GF-D8 (cell line): Measurements from ENCODE around the gene KRT74.

Source experiments
- DNase-seq: peaks from one replicate; lab custom pipeline; 2025; lab: John Stamatoyannopoulos, UW

KRT74 gene

GRCh38 chr12:52537101-52537500 lies 36.5 kb downstream of the KRT74 start:
- no peak for DNase-seq

DNA sequence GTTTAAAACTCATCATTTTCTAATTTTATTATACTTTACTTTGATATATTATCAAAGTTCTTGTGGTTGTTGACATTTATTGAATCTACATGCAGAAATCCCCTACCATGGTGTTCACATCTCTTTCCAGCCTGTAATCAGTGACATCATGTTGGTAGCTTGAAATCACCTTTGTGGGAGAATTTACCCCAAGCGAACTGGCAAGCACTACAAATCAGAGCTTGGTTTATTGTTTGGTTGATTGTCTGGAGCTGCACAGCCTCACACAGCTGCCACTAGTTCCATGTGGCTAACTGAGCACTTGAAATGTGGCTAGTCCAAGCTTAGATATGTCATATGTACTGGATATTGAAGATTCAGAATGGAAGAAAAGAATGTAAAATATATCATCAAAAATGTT lies 38.1 kb downstream of the KRT74 start:
- DNase-seq: no peak

DNA sequence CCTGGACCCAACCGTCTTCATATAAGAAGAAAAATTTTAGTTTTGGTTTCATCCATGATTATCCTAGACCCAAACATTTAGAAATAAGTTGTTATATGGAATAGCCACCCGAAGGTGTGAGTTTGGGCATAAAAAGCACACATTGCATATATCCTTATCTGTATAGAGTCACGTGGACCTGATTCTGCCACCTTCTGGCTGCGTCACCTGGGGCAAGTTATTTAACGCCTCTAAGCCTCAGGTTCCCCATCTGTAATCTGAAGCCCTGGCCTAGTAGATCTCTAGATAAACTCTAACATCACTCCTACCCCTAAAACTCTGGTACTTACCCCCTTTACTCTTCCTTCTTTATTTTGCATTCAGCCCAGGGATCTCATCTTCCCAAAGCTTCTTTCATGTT lies 39.2 kb downstream of the KRT74 start:
- DNase-seq: no peak

DNA sequence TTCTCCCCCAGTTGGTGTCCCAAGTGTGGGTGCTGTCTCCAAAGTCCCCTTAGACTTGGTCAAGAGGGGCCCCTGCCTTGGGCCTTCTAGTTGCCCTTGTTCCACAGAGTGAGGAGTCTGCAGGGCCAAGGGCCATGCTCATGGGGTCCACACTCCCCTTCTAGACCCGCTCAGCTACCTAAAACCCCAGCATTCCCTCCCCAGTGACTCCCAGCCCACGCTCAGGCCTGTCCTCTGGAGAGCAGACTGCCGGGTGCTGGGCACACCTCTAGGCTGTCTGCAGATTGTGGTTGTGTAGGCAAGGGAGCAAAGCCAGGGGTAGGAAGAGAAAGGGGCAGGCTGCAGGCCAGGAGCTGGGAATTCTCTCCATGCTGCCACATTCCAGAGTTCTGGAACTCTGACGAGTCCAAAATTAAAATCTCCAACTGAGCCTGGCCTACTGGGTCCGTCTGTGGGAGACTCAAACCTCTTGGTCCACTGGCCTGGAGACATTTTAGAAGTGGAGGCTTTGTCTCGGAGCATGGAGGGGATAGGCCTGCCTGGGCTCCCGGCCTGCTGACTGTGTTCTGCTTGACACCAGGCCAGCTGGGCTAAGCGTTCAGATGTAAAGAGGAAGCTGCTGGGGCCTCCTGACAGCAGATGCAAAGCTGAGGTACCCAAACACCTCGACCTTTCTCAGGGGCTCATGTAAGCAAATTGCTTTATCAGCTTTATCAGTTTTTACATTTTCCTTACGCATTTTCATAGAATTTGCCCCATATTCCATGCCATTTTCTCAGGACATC lies 39.8 kb downstream of the KRT74 start:
- no peak for DNase-seq

DNA sequence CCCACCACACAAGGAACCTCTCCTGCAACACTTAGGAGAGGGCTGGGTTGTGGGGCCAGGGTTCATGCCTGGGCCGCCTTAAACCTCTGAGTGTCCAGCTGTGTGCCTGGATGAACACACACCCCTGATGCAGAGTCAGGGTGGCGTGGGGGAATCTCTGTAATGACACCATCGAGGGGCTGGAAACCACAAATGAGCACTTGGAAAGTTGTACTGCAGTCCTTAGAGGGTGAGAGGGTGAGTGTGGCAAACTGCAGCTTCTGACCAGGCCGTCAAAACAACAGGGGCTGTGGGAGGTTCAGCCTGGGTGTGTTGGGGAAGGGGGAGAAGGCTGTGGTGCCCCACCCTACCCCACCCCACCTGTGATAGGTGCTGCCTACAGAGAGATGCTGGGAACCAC lies 41.0 kb downstream of the KRT74 start:
- DNase-seq: no peak

GRCh38 chr12:52531566-52532300 lies 41.9 kb downstream of the KRT74 start:
- no peak for DNase-seq

DNA sequence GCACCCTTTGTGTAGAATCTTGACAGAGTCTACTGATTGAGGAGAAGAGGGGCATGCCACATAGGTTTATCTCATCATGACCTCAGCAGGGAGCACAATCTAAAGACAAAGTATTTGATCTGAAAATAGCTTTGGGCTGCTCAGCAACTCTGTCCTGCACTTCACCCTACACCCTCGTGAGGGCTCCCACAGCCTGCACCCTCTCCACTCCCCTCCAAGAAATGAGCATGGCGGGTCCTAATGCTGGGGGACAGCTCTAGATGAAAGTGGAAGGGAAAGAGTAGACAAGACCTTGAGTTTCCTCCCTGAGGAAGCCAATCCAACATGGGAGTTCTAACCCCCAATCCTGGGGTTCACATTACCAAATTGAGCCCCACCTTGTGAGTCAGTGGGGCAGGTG lies 42.7 kb downstream of the KRT74 start:
- no peak for DNase-seq

DNA sequence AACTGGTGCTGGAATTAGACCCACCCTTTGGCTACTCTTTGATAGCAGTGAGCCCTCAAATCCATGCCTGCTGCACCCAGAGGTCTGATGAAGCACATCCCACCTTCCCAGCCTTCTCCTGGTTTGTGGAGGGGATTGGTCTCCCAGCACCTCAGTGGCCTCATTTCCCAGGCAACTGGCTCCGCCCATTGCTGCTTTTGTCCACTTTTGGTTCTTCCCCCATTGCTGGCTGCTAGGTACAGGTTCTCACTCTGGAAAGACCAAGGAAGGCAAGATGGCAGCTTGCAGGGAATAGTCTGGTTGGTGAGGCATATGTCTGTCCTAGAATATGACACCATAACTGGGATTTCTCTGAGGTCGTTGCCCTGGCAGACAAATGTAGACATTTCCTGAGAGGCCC lies 43.3 kb downstream of the KRT74 start:
- no peak for DNase-seq

GRCh38 chr12:52529846-52530245 lies 43.8 kb downstream of the KRT74 start:
- DNase-seq: no peak

DNA sequence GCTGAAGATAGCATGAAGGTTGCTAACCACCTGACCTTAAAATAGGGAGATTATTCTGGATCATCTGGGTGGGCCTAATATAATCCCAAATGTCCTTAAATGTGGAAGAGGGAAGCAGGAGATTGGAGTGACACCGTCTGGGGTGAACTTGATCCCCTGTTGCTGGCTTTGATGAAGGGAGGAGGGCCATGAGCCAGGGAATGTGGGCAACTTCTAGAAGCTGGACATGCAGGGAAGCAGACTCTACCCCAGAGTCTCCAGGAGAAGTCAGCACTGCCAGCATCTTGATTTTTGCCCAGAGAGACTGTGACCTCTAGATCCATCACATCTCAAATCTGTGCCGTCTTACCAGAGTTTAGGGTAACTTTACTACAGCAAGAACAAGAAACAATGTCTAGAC lies 44.2 kb downstream of the KRT74 start:
- DNase-seq: no peak

DNA sequence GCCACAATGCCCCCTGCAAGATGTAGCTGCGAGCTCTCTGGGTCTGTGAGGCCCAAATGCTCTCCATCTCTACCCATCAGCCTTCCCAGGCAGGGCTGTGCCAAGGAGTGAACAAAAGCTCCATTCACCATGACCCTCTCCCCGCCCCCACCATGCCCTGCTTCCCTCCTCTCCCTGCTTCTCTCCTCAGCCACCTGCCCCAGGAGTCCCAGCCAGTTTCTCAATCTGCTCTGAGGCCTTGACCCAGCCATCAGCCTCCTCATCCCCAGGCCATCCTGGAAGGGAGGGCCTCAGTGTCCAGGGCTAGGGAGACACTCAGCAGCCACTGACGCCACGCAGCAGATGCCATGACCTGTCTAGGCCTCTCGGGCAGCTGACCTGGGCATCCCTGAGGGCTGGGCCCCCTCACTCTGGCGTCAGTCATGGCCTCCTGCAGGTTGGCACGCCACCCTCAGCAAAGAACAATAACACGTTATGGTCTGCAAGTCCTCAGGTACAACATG lies 45.0 kb downstream of the KRT74 start:
- no peak for DNase-seq

DNA sequence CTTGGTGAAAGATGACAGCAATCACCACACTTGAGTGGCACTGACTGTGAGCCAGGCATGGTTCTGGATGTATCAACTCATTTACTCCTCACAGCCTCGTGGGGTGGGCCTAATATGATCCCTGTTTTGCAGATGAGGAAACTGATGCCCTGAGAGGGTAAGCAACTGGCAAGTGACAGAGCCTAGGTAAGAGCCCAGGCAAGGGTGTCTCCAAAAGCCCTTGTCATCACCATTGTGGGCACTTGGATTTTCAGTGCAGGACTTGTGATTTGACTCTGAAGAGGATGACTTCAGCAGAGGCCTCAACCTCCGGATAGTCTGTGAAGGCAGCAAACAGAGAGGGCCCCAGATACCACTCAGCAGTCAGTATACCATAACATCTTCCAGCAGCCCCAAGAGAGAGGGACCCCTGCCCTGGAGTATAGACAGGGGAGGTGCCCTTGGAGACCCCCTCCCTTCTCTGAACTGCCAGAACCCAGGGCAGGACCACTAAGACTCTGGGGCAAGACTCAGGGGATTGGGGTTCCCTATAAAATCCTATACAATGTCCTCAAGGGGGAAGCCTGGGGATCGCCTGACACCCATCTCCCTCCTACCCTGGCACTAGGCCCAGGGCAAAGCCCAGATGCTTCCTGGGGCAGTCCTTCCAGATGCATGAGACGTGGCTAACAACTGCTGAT lies 46.4 kb downstream of the KRT74 start:
- no peak for DNase-seq

GRCh38 chr12:52526511-52526951 lies 47.1 kb downstream of the KRT74 start:
- no peak for DNase-seq

DNA sequence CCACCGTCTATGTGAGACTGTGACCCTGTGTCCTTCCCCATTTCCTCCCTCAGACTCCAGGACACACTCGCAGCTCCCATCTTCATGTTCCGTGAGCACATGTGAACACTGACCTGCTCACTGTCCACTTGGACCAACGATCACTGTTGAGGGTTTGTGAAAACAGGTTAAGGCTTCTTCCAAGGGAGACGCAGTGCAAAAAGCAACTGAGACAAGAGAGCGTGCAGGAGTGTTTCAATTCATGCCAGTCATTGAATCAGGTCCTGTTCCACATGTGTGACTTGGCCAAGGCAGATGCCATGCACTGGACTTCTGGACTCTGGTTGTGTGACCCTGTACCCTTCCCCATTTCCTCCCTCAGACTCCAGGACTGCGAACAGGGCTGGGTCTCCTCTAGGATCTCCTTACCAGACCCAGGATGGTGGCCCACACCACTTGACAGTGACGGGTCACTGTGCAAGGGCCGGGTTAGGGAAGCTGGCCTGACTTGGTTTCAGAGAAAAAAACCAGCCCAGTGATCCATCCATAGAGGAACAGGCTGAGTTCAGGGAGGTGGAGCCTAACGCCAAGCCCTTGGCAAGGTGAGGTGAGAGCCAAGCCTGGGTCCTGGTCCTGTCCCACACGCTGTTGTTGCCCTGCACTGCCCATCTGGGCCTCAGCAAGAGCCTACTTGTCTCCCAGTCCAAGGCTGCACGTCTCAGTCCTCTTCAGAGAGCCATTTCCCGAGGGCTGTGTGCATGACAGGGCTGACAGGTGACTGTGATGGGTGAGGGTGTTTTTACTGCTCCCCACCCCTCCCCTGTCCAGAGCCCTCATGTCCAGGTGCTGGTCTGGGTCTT lies 47.8 kb downstream of the KRT74 start:
- no peak for DNase-seq

GRCh38 chr12:52524898-52525591 lies 48.6 kb downstream of the KRT74 start:
- no peak for DNase-seq

DNA sequence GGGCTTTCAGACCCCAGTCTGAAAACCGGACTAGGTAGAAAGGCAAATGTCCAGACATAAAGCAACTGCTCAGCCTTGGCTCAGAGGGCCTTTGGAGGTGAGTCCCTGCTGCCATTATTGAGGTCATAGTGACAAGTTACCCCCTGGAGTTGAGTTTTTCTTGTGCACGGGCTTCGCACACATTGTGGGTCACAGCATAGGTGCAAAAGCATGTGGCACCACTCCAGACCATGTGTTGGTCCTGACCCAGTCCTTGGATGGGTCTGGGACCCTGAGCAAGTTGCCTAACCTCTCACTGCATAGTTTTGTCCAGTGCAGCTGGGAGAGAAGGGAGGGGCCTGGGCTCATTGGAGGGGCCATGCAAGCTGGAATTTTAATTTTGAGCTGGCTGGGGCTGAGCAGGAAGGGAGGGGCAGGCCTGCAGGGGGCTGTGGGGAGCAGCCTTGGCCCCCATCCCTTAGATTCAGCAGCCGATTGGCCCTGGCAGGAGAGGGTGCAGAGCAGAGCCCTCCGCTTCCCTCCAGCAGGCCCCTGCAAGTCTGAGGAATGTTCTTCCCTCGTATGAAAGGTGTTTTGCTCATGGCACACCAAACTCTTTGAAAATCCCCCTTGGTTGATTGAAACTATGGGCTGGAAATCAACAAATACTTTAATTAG lies 49.3 kb downstream of the KRT74 start:
- DNase-seq: no peak

DNA sequence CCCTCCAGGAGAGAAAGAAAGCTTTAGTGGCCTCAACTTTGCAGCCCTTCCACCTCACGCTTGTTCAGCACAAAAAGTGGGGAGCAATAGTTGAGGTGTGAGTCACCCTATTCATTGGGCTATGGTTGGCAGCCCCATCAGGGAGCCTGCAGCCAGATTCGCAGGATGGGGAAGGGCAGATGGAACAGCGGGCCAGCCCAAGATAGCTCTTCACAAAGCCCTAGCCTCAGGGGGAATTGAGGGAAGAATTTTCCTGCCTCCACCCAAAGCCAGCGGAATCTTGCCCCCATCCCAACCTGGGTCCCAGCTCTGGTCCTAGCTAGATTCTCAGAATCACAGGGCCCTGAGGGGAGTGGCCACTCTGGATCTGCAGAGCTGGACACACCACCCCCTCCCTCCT lies 49.8 kb downstream of the KRT74 start:
- DNase-seq: no peak

- no peak for DNase-seq
These were observed 51.2 kb downstream of the KRT74 start for GRCh38 chr12:52522346-52523011.

DNA sequence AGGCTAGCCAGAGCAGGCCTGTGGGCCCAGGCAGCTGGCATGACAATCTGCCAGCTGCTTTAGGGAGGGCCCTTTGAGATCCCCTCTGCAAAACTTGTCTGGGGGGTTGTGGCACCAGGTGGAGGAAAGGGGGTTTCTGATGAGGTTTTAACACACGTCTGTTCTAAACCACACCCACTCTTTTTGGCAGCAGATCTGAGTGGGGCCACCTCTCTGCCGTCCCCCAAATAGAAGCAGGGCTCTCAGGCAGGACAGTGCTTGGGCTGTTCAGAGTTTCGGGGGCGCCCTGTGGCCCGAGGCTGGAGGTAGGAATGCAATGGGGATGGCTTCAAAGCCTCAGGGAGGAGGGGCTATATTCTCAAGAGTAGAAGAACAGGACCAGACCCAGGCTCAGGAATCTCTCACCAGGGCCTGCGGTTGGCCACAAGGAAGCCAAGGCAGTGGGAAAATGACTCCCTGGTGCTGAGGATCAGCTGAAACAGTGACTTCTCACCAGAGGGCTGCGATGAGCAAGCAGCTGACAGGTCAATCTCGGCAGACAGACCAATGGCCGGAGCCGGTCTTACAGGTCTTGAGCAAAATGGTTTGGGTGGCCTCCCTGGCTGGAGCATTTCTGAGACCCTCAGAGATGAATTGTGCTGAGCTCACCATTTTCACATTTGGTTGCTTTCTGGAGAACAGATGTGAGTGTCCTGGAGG lies 51.9 kb downstream of the KRT74 start:
- no peak for DNase-seq

- no peak for DNase-seq
These were observed 52.5 kb downstream of the KRT74 start for GRCh38 chr12:52521175-52521567.
